ENCODE measurements around the gene TRPM3.

TRPM3 gene

DNA sequence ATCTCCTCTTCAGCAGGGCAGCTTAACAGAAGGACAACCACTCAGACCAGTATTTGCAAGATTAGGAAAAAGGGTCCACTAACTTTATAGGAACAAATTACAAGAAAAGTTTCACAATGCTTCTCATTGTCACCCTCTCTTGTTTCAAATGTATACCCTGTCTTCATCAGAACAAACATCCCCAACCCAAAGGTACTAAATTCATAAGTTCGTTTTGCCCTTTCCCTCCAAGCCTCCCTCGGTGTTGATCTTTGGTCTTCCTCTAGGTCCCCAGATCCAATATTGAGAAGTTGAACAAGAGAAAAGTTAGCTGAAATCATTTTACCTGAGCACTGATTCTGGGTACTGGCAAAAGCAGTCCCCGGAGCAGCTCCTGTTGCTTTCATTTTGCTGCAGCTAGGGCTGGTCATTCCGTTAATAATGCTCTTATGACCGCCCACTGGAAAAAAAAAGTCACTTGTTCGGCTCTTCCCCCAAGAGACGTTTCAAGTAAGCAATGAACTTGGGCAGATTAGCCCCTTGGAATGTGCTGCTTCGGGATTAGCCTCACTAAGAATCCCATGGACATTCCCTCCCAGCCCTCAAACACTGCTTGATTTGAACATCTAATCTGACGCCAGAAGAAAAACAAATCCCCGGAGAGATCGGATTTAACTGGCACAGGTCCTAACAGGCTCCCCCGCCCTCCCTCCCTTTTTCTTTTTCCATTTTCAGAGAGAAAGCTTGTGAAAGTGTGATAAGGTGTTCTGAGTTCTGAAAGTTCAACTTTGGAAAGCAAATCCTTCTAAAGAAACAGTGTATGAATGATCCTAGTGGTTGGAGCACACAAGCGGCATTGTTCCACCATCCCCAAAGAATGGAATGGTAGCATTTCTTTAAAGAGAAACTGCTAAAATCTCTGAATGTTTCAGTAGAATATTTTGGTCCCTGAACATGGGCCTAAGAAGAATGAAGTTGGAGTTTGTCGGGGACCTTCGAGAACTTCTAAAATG lies 252.5 kb downstream of the TRPM3 start:
- no peak for DNase-seq (ENCODE audit: low read depth)
- no peak overlapping the region for H3K4me3 ChIP-seq (ENCODE audit: low read depth, low read length)
- TF ChIP-seq, protein P1, sequence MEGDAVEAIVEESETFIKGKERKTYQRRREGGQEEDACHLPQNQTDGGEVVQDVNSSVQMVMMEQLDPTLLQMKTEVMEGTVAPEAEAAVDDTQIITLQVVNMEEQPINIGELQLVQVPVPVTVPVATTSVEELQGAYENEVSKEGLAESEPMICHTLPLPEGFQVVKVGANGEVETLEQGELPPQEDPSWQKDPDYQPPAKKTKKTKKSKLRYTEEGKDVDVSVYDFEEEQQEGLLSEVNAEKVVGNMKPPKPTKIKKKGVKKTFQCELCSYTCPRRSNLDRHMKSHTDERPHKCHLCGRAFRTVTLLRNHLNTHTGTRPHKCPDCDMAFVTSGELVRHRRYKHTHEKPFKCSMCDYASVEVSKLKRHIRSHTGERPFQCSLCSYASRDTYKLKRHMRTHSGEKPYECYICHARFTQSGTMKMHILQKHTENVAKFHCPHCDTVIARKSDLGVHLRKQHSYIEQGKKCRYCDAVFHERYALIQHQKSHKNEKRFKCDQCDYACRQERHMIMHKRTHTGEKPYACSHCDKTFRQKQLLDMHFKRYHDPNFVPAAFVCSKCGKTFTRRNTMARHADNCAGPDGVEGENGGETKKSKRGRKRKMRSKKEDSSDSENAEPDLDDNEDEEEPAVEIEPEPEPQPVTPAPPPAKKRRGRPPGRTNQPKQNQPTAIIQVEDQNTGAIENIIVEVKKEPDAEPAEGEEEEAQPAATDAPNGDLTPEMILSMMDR (IDR thresholded peaks at IDR 0.05; ENCODE audit: insufficient read depth, low read depth, low read length, missing control alignments) = no peak

DNA sequence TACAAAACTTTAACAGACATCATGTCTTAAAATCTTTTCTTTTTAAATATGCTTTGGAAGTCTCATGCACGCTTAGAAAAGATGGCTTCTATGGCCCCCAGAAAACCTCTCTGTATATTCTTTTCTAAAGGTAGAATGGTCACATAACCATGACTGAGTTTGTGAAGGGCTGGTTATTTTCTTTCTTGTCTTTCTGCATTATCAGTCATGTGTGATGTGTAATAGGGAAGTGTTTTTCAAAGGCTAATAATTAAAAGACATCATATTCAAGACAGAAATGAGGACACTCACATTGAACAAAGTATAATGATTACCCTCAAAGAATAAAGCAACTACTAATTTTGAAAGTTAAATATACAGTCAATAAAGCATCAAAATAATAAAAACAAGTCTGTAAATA lies 253.4 kb downstream of the TRPM3 start:
- TF ChIP-seq, protein P1 (IDR thresholded peaks at IDR 0.05; ENCODE audit: insufficient read depth, low read depth, low read length, missing control alignments) = no peak
- no peak for DNase-seq (ENCODE audit: low read depth)
- no peak overlapping the region for H3K4me3 ChIP-seq (ENCODE audit: low read depth, low read length)

DNA sequence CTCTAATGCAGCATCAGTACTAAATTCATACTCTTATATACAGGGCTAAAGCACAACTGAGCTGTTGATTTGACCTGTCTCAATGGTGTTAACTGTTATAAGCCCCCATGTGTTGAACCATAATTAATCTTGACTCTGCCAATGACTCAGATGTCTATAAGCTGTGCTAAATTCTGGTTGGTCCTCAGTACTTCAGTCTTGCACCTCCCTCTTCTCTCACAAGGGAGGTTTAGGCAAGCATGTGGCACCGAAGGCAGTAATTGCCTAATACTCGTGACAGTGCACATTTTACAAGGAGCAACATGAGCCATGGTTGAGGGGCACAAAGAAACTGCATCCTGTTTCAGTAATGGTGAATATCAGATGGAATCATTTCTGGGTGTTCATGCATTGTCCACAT lies 255.9 kb downstream of the TRPM3 start:
- no peak for DNase-seq (ENCODE audit: low read depth)
- TF ChIP-seq, protein P1 (IDR thresholded peaks at IDR 0.05; ENCODE audit: insufficient read depth, low read depth, low read length, missing control alignments) = no peak
- no peak overlapping the region for H3K4me3 ChIP-seq (ENCODE audit: low read depth, low read length)

DNA sequence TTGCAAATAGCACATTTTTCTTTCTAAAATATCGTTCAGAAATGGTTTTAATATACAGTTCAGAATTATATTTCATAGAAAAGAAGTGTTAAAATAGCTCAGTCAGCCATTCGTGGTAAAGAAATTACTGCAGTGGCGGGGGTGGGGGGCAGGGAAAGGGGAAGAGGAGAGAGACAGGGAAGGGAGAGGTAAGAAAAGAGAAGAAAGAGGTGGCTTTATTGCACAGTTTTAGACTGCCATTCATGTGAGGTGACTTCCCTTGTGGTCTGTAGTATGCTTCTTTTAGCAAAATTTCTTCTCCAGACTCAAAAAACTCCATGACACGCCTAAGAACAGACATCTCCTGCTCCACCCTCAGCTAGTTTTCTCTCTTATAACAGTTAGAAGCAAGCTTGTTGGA lies 259.6 kb downstream of the TRPM3 start:
- no peak overlapping the region for H3K4me3 ChIP-seq (ENCODE audit: low read depth, low read length)
- no peak for DNase-seq (ENCODE audit: low read depth)
- TF ChIP-seq, protein P1 (IDR thresholded peaks at IDR 0.05; ENCODE audit: insufficient read depth, low read depth, low read length, missing control alignments) = no peak

DNA sequence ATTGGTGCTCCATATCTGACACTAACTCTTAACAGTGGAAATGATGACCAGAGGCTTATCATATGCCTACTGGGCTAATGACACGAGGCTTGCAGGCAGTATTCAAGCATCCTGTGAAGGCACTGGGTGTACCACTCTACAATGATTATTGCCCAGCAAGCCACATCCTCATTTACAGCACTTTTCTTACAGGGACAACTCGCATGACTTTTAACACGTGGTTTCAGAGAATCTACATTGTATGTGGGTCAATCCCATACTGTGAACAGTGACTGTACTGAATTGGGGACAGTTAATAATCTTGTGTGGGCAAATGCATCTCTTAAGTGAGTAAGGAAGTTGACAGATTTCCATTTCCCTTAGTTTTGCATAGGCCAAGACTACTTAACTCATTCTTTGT lies 260.0 kb downstream of the TRPM3 start:
- TF ChIP-seq, protein P1 (IDR thresholded peaks at IDR 0.05; ENCODE audit: insufficient read depth, low read depth, low read length, missing control alignments) = no peak
- no peak overlapping the region for H3K4me3 ChIP-seq (ENCODE audit: low read depth, low read length)
- DNase-seq (ENCODE audit: low read depth) = no peak

DNA sequence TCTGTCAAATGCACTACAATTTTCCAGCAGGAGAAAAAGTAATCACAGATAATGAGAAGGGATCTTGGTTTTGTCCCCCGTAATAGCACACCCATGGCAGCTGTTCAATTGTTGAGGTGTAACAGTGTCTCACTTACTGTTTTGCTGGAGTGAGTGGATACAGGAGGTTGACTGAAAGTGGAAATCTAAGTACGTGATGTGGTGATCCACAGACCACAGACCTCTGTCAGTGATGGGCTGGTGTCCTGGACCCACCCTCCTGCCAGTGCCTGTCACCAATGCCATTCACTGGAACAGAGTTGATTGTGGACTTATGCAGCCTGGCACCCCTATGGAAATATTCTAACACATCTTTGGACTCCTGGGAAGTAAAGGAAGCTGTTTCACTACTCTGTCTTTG lies 261.7 kb downstream of the TRPM3 start:
- H3K4me3 ChIP-seq (ENCODE audit: low read depth, low read length) = no peak overlapping the region
- TF ChIP-seq, protein P1 (IDR thresholded peaks at IDR 0.05; ENCODE audit: insufficient read depth, low read depth, low read length, missing control alignments) = no peak

More for the DNA sequence above, 261.7 kb downstream of the TRPM3 start:
- DNase-seq (ENCODE audit: low read depth) = no peak
